ENCODE data around the gene DIDO1.

DIDO1 gene

DNA sequence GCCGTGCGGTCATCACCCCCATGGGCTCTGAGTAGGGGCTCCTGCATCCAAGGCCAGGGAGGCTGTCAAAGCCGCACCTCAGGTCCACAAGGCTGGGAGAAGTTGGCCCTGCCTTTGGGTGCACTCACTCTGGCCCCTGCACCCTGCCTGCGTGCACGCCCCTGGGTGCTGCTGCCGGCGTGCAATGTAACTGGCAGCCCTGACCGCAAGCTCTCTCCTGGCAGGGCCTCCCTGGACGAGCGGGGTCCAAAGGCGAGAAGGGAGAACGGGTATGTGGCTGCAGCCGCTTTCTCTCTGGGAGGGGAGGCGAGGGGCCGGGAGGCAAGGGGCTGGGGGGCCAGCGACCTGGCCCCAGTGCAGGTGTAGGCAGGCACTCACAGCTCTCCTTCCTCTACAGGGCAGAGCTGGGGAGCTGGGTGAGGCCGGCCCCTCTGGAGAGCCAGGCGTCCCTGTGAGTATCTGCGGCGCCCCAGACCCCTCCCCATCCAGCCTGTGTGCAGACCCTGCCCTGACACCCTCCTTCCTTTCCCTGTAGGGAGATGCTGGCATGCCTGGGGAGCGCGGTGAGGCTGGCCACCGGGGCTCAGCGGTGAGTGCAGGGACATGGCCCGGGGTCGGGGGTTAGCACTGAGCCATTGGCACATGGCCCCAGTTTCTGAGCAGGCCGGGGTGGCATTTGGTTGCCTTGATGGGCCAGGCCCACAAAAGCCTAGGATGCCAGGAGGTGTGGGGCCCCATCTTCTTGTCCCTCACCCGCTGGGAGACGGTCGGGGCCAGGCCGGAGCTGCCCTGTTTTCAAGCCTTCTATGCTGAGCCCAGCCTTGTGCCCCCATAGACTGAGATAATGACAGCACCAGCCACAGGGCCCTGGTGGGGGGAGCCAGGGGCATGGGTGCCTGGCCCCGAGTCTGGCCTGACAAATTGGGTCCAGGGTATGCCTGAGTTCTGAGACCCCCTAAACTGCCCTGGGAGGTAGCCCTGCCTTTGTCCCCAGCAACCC is 96.8 kb downstream of the DIDO1 start:
- DNase-seq, result no peak

DNA sequence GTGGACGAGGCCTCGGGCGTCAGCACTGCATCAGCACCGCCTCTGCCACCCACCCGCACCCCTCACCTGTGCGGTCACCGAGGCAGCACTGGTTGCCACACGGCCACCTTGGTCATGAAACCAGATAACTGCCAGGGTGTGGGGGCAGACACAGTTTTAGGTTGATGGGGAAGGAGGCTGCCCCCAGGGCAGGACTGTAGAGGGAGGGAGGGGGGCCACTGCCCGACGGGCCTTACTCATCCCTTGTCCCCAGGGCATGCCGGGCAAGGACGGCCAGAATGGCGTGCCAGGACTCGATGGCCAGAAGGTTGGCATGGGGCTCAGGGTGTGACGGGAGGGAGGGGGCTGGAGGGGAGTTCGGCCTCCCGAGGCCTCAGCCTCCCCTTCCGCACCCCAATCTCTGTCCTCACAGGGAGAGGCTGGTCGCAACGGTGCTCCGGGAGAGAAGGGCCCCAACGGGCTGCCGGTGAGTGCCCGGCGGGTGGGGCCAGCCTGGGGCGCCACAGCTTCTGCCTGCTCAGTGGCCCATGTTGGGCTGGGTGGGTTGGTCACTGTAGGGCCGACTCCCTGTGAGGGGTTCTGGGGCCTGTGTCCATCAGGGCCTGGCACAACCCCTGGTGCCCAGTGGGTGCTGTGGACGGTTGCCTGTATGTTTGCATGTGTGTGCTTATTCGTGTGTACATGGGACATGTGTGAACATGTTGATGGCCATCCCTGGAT is 97.6 kb downstream of the DIDO1 start:
- no peak for DNase-seq

DNA sequence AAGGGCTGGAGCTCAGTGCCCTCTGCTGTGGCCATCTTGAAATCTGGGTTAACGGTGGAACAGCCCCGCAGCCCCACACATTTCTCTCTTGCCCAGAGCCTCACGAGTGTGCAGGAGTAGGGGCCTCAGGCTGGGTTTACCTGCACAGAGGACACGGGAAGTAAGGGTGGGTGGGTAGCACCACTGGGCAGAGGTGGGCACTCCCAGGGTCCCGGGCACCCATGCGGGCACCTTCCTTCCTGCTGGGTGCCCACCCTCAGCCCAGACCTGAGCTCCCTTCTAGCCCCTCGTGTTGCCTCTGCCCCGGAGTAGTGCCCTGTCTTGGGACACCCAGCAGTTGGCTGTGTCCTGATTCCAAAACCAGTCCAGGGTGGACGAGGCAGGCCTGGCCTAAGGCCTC is 98.3 kb downstream of the DIDO1 start:
- DNase-seq, result no peak

All from NCI-H1092 (cell line).